A549 (cell line): ENCODE results near the gene ADAMTS1. TPM values are rescaled to one million over a fixed set of nuclear protein-coding genes. Genes with fewer than 3 reads are reported as not detected.

Experiments
- ATAC-seq, 2 experiments: fragments of 200-7000 bp in 1 of 2; fragments of >200 bp in 1 of 2; cut with Nextera tagmentation in 1 of 2; cut with Tn5 transposase in 1 of 2; 3 replicates each; pipeline versions ENCODE4 v1.8.0 to v1.9.1; 2018 to 2020; ENCODE audit warnings: mild to moderate bottlenecking in 1 of 2, moderate library complexity in 1 of 2
- CTCF ChIA-PET: fragments of 300-600 bp; sonication (Branson Sonifier 250); formaldehyde crosslinking; extraction: SDS; loops from one replicate; lab custom pipeline; 2021; ENCODE audit warnings: antibody characterized with exemption, inconsistent platforms; lab: Yijun Ruan, JAX
- POLR2A ChIA-PET: fragments of 350-600 bp; formaldehyde crosslinking; extraction: SDS; loops from one replicate; lab custom pipeline; 2021; ENCODE audit warnings: antibody characterized with exemption, inconsistent platforms; lab: Yijun Ruan, JAX
- DNase-seq, 2 experiments: peaks; one replicate each; pipeline versions ENCODE4 v3.0.0 to v3.0.0-alpha.2; 2011 to 2016; ENCODE audit warnings: low read depth in 1 of 2, low spot score in 1 of 2
- FAIRE-seq: peaks from 2 replicates; lab custom pipeline; 2011; peaks lifted over from hg19 to GRCh38; lab: Jason Lieb, UNC
- H3K27ac ChIP-seq, 2 experiments: fragments of >200 bp; sonication (Bioruptor Twin); formaldehyde crosslinking; 3 replicates each; pipeline ENCODE4 v1.5.1; 2016 to 2017
- H3K4me1 ChIP-seq: fragments of >200 bp; sonication (Bioruptor Twin); formaldehyde crosslinking; 3 replicates; pipeline ENCODE4 v1.6.1; 2016
- H3K4me2 ChIP-seq: fragments of >200 bp; sonication (Bioruptor Twin); formaldehyde crosslinking; 3 replicates; pipeline ENCODE4 v1.6.1; 2016
- H3K4me3 ChIP-seq: fragments of >200 bp; sonication (Bioruptor Twin); formaldehyde crosslinking; 3 replicates; pipeline ENCODE4 v1.5.1; 2016
- H3K9me3 ChIP-seq: fragments of >200 bp; sonication (Bioruptor Twin); formaldehyde crosslinking; 3 replicates; pipeline ENCODE4 v1.6.1; 2016
- CBX2 ChIP-seq: fragments of 200-600 bp; sonication (generic); IDR thresholded peaks from 2 replicates; pipeline ENCODE4 v1.6.1; 2016; ENCODE audit warnings: low read depth, mild to moderate bottlenecking, borderline replicate concordance
- EHF ChIP-seq: fragments of 250-450 bp; sonication (Bioruptor Pico); IDR thresholded peaks from 2 replicates; pipeline ENCODE4 v1.5.0; 2020; ENCODE audit warnings: mild to moderate bottlenecking
- FOSB ChIP-seq: fragments of 250-450 bp; sonication (Bioruptor Pico); IDR thresholded peaks from 2 replicates; pipeline ENCODE4 v1.5.0; 2020; ENCODE audit warnings: mild to moderate bottlenecking, moderate library complexity
- FOXS1 ChIP-seq: fragments of 250-450 bp; sonication (Bioruptor Pico); IDR thresholded peaks from 2 replicates; pipeline ENCODE4 v1.5.0; 2020; ENCODE audit warnings: mild to moderate bottlenecking, moderate library complexity
- GATA3 ChIP-seq: IDR thresholded peaks from 2 replicates; pipeline ENCODE4 v1.6.1; 2012; ENCODE audit warnings: borderline replicate concordance
- HOXA7 ChIP-seq: fragments of 250-450 bp; sonication (Bioruptor Pico); IDR thresholded peaks from 2 replicates; pipeline ENCODE4 v1.5.0; 2020; ENCODE audit warnings: mild to moderate bottlenecking, moderate library complexity
- HOXB13 ChIP-seq: fragments of 250-450 bp; sonication (Bioruptor Pico); IDR thresholded peaks from 2 replicates; pipeline ENCODE4 v1.5.0; 2020; ENCODE audit warnings: low read depth, mild to moderate bottlenecking, moderate library complexity
- HOXB5 ChIP-seq: fragments of 250-450 bp; sonication (Bioruptor Pico); IDR thresholded peaks from 2 replicates; pipeline ENCODE4 v1.5.0; 2020; ENCODE audit warnings: mild to moderate bottlenecking, moderate library complexity
- MYC ChIP-seq: IDR thresholded peaks from 2 replicates; pipeline ENCODE4 v1.6.1; 2012; ENCODE audit warnings: mild to moderate bottlenecking, inconsistent platforms, low read length, improper control_type of control experiment, borderline replicate concordance
- POLR2A ChIP-seq: IDR thresholded peaks from 2 replicates; pipeline ENCODE4 v1.6.1; 2012; ENCODE audit warnings: mild to moderate bottlenecking, low read length
- ZC3H11A ChIP-seq: fragments of 450-650 bp; IDR thresholded peaks from 2 replicates; pipeline ENCODE4 v1.6.1; 2014; ENCODE audit warnings: antibody characterized with exemption, mild to moderate bottlenecking
- ZFP36 ChIP-seq: fragments of 450-650 bp; IDR thresholded peaks from 2 replicates; pipeline ENCODE4 v1.6.1; 2014; ENCODE audit warnings: borderline replicate concordance; ENCODE audit not compliant: partially characterized antibody
- ZNF302 ChIP-seq: fragments of 250-450 bp; sonication (Bioruptor Pico); IDR thresholded peaks from 2 replicates; pipeline ENCODE4 v1.9.0; 2021; ENCODE audit warnings: inconsistent platforms, mild to moderate bottlenecking, moderate library complexity
- ZSCAN20 ChIP-seq: fragments of 250-450 bp; sonication (Bioruptor Pico); IDR thresholded peaks from 2 replicates; pipeline ENCODE4 v1.8.0; 2022; ENCODE audit warnings: mild to moderate bottlenecking, moderate library complexity
- WGBS: methylation state at CpG from one replicate; pipeline ENCODE4 v1.1.6; 2017; ENCODE audit errors: missing lambda C conversion rate; 5-methylcytosine and 5-hydroxymethylcytosine counted together
- polyA plus RNA-seq, 4 experiments: library from polyadenylated mRNA; depleted of rRNA in 3 of 4; stranded (reverse); fragments of >200 nt; fragmentation: RNase III in 1 of 4; extraction: RNeasy Plus Mini Kit Qiagen cat#74134 plus additional on column Dnase treatment in 1 of 4; gene quantifications; 2 replicates in 3 of 4; 3 replicates in 1 of 4; pipeline ENCODE4 v1.2.3, GENCODE V29; 2011 to 2017
- TF ChIP-seq, protein P1 (sequence below): fragments of >200 bp; sonication (Bioruptor Twin); formaldehyde crosslinking; IDR thresholded peaks from 3 replicates; pipeline ENCODE4 v1.5.1; 2016
- TF ChIP-seq, protein P2 (sequence below): IDR thresholded peaks from 2 replicates; pipeline ENCODE4 v1.6.1; 2012
- TF ChIP-seq, protein P3 (sequence below): fragments of 200-600 bp; sonication (generic); IDR thresholded peaks from 2 replicates; pipeline ENCODE4 v1.6.1; 2016; ENCODE audit warnings: antibody characterized with exemption, mild to moderate bottlenecking, moderate library complexity
- TF ChIP-seq, protein P4 (sequence below): fragments of 450-650 bp; IDR thresholded peaks from 2 replicates; pipeline ENCODE4 v1.6.1; 2014; ENCODE audit warnings: antibody characterized with exemption
- TF ChIP-seq, protein P5 (sequence below): fragments of 250-450 bp; sonication (Bioruptor Pico); IDR thresholded peaks from 2 replicates; pipeline ENCODE4 v1.5.0; 2021; ENCODE audit warnings: mild to moderate bottlenecking, moderate library complexity, borderline replicate concordance

ADAMTS1 gene
- polyA plus RNA-seq, 2 of the 4 experiments (the other 2 are of a cell fraction) = 0.17 TPM

DNA sequence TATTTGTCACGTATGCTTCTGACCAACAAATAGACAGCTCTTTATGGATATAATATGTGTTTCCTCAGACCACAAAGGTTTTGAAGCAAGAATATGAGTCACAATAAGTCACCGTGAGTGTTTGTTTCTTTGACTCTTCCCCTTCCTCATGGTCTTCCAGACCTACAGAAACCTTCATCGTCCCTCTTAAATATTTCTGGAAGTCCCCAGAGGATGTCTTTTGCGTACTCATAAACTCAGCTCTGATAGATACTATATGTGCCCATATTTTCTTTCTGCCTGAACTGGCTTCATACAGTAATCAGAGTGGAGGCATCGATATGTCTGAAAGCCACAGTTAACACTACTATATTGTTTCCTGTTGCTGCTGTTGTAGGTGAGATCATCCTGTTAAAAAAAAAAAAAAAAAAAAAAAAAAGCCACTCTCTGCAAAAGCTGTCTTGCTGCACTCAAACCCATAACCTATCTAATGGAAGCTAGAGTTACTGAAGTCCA is 38.4 kb downstream of the ADAMTS1 start:
- no peak overlapping the region for H3K27ac ChIP-seq
- WGBS = 11% methylated on average over 5 of the region's 5 CpGs
- no peak for DNase-seq
- no peak for FAIRE-seq
- H3K4me2 ChIP-seq = no peak overlapping the region
- no peaks in the 10 kb centered on the region for H3K4me1 ChIP-seq
- CTCF ChIA-PET = interaction anchor here (0.6 kb wide), 1 partner anchor 39 kb away, joined by 3 read pairs; no protein-coding TSS in a partner anchor
- no peak overlapping the region for H3K4me3 ChIP-seq
- ATAC-seq = no peak
- POLR2A ChIA-PET = no interaction called here
- no peaks in the 10 kb centered on the region for H3K9me3 ChIP-seq
- TF ChIP-seq POLR2A (no peak), MYC (no peak), EHF (CRISPR knock-in tag) (no peak)
- TF ChIP-seq, protein P1, sequence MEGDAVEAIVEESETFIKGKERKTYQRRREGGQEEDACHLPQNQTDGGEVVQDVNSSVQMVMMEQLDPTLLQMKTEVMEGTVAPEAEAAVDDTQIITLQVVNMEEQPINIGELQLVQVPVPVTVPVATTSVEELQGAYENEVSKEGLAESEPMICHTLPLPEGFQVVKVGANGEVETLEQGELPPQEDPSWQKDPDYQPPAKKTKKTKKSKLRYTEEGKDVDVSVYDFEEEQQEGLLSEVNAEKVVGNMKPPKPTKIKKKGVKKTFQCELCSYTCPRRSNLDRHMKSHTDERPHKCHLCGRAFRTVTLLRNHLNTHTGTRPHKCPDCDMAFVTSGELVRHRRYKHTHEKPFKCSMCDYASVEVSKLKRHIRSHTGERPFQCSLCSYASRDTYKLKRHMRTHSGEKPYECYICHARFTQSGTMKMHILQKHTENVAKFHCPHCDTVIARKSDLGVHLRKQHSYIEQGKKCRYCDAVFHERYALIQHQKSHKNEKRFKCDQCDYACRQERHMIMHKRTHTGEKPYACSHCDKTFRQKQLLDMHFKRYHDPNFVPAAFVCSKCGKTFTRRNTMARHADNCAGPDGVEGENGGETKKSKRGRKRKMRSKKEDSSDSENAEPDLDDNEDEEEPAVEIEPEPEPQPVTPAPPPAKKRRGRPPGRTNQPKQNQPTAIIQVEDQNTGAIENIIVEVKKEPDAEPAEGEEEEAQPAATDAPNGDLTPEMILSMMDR = no peak

DNA sequence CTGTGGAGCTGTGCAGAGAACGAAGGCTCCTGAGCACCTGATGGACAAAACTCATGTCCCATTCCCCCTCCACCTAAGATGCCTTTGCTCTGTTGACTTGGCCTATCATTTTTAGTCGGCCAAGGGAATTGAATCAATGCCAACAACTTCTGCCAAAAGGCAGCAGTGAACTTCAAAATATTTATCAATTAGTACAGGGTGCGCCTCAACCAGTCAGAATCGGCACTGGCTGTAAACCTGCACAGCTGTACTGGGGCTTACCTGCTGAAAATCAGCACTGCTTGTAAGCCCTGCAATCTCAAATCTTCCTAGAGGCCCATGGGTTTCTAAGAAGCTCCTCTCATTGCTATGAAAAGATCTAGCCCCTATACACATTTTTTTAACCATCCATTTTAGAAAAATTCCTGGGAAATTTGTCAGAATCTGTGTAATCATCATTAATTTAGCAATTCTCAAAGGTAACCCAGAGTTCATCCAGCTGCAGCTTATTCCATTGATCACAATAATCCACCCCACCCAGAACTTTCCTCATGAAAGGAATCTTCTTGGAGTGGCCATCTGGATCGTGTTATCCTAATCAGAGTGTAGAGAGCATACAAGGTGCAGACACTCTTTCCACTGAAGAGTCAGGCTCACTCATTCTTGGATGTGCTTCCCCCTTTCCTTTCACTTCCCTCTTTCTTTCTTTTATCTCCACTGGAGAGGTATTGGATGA is 40.2 kb downstream of the ADAMTS1 start:
- FAIRE-seq (no peak), ATAC-seq (no peak), DNase-seq (no peak)
- Histone ChIP-seq H3K4me2 (no peak overlapping the region), H3K27ac (no peak overlapping the region), H3K4me3 (no peak overlapping the region), H3K9me3 (no peaks in the 10 kb centered on the region), H3K4me1 (no peaks in the 10 kb centered on the region)
- 36% methylated on average over 5 of the region's 5 CpGs for WGBS
- ChIA-PET POLR2A (no interaction called here), CTCF (no interaction called here)
- TF ChIP-seq MYC (no peak), GATA3 (no peak), ZC3H11A (no peak), CBX2 (no peak), FOXS1 (no peak), EHF (CRISPR knock-in tag) (no peak), HOXB5 (CRISPR knock-in tag) (no peak), ZNF302 (CRISPR knock-in tag) (no peak), HOXB13 (no peak), FOSB (CRISPR knock-in tag) (no peak), ZSCAN20 (no peak), HOXA7 (CRISPR knock-in tag) (no peak)
- TF ChIP-seq, protein P2, sequence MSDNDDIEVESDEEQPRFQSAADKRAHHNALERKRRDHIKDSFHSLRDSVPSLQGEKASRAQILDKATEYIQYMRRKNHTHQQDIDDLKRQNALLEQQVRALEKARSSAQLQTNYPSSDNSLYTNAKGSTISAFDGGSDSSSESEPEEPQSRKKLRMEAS = no peak
- TF ChIP-seq, protein P3, sequence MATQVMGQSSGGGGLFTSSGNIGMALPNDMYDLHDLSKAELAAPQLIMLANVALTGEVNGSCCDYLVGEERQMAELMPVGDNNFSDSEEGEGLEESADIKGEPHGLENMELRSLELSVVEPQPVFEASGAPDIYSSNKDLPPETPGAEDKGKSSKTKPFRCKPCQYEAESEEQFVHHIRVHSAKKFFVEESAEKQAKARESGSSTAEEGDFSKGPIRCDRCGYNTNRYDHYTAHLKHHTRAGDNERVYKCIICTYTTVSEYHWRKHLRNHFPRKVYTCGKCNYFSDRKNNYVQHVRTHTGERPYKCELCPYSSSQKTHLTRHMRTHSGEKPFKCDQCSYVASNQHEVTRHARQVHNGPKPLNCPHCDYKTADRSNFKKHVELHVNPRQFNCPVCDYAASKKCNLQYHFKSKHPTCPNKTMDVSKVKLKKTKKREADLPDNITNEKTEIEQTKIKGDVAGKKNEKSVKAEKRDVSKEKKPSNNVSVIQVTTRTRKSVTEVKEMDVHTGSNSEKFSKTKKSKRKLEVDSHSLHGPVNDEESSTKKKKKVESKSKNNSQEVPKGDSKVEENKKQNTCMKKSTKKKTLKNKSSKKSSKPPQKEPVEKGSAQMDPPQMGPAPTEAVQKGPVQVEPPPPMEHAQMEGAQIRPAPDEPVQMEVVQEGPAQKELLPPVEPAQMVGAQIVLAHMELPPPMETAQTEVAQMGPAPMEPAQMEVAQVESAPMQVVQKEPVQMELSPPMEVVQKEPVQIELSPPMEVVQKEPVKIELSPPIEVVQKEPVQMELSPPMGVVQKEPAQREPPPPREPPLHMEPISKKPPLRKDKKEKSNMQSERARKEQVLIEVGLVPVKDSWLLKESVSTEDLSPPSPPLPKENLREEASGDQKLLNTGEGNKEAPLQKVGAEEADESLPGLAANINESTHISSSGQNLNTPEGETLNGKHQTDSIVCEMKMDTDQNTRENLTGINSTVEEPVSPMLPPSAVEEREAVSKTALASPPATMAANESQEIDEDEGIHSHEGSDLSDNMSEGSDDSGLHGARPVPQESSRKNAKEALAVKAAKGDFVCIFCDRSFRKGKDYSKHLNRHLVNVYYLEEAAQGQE = no peak
- TF ChIP-seq, protein P4, sequence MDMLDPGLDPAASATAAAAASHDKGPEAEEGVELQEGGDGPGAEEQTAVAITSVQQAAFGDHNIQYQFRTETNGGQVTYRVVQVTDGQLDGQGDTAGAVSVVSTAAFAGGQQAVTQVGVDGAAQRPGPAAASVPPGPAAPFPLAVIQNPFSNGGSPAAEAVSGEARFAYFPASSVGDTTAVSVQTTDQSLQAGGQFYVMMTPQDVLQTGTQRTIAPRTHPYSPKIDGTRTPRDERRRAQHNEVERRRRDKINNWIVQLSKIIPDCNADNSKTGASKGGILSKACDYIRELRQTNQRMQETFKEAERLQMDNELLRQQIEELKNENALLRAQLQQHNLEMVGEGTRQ = no peak

DNA sequence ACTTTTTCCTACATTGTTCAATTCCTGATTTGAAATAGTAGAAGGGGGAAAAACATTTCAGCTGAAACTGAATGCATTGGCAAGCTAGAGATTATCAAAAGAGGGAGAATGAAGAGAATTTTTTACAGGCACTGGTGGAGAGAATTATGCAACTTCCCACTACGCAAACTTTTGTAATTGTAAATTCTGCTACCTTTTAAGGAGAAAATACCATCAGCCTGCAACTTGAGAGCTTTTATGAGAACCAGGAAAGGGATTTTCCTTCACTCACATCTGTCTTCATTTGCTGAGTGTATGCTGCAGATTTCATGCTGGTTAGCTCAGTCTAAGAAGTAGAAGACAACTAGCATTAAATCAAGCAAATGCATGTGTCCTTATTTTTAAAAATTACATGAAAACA is 43.7 kb downstream of the ADAMTS1 start:
- 52% methylated on average over 1 of the region's 1 CpG for WGBS
- POLR2A ChIA-PET = no interaction called here
- CTCF ChIA-PET = no interaction called here
- no peak overlapping the region for H3K27ac ChIP-seq
- H3K9me3 ChIP-seq = no peaks in the 10 kb centered on the region
- H3K4me3 ChIP-seq = no peak overlapping the region
- H3K4me1 ChIP-seq = no peaks in the 10 kb centered on the region
- no peak for FAIRE-seq
- H3K4me2 ChIP-seq = no peak overlapping the region
- no peak for DNase-seq
- no peak for ATAC-seq
- TF ChIP-seq, protein P3 = no peak
- TF ChIP-seq, protein P5, sequence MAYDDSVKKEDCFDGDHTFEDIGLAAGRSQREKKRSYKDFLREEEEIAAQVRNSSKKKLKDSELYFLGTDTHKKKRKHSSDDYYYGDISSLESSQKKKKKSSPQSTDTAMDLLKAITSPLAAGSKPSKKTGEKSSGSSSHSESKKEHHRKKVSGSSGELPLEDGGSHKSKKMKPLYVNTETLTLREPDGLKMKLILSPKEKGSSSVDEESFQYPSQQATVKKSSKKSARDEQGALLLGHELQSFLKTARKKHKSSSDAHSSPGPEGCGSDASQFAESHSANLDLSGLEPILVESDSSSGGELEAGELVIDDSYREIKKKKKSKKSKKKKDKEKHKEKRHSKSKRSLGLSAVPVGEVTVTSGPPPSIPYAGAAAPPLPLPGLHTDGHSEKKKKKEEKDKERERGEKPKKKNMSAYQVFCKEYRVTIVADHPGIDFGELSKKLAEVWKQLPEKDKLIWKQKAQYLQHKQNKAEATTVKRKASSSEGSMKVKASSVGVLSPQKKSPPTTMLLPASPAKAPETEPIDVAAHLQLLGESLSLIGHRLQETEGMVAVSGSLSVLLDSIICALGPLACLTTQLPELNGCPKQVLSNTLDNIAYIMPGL (CRISPR knock-in tag) = no peak
- TF ChIP-seq ZFP36 = no peak
